Neural progenitor cell (in vitro differentiated cells): Measurements from ENCODE around the gene TMEM217. TPM values are rescaled to one million over a fixed set of nuclear protein-coding genes. Genes with fewer than 3 reads are reported as not detected.

ENCODE experiments used
- DNase-seq: peaks from one replicate; pipeline ENCODE4 v3.0.0-alpha.2; 2016; ENCODE audit warnings: low spot score
- H2AFZ ChIP-seq: fragments of 200-600 bp; sonication (generic); replicated peaks from 2 replicates; pipeline ENCODE4 v1.6.1; 2016; ENCODE audit warnings: antibody characterized with exemption
- H3F3A ChIP-seq: fragments of 200-600 bp; sonication (generic); 2 replicates; pipeline ENCODE4 v1.6.1; 2016; ENCODE audit warnings: antibody characterized with exemption, low read depth
- H3K27ac ChIP-seq: fragments of 200-600 bp; sonication (generic); 2 replicates; pipeline ENCODE4 v1.5.1; 2016; ENCODE audit warnings: mild to moderate bottlenecking
- H3K27me3 ChIP-seq: fragments of 200-600 bp; sonication (generic); 2 replicates; pipeline ENCODE4 v1.6.1; 2016; ENCODE audit warnings: mild to moderate bottlenecking, moderate library complexity
- H3K36me3 ChIP-seq: fragments of 200-600 bp; sonication (generic); 2 replicates; pipeline ENCODE4 v1.5.1; 2016
- H3K4me1 ChIP-seq: fragments of 200-600 bp; sonication (generic); 2 replicates; pipeline ENCODE4 v1.6.1; 2016; ENCODE audit warnings: mixed run types
- H3K4me2 ChIP-seq: fragments of 200-600 bp; sonication (generic); 2 replicates; pipeline ENCODE4 v1.6.1; 2016
- H3K4me3 ChIP-seq: fragments of 200-600 bp; sonication (generic); 2 replicates; pipeline ENCODE4 v1.5.1; 2016
- H3K79me2 ChIP-seq: fragments of 200-600 bp; sonication (generic); 2 replicates; pipeline ENCODE4 v1.6.1; 2016; ENCODE audit warnings: low read depth
- H3K9ac ChIP-seq: fragments of 200-600 bp; sonication (generic); 2 replicates; pipeline ENCODE4 v1.6.1; 2016
- H3K9me3 ChIP-seq: fragments of 200-600 bp; sonication (generic); 2 replicates; pipeline ENCODE4 v1.5.1; 2016; ENCODE audit warnings: low read depth
- H4K20me1 ChIP-seq: fragments of 200-600 bp; sonication (generic); 2 replicates; pipeline ENCODE4 v1.6.1; 2016; ENCODE audit warnings: low read depth
- H3K27ac Mint-ChIP-seq: 3 replicates; pipeline ENCODE4 v1.8.0; 2021; ENCODE audit warnings: mixed read lengths
- H3K27me3 Mint-ChIP-seq: 2 replicates; pipeline ENCODE4 v1.8.0; 2022; ENCODE audit warnings: low read depth, mild to moderate bottlenecking, inconsistent platforms, moderate library complexity, mixed read lengths; ENCODE audit not compliant: insufficient read depth
- H3K36me3 Mint-ChIP-seq: 3 replicates; pipeline ENCODE4 v1.8.0; 2021; ENCODE audit warnings: mixed read lengths
- H3K4me1 Mint-ChIP-seq: 3 replicates; pipeline ENCODE4 v1.8.0; 2021; ENCODE audit warnings: mixed read lengths
- H3K4me3 Mint-ChIP-seq: 3 replicates; pipeline ENCODE4 v1.8.0; 2021; ENCODE audit warnings: mild to moderate bottlenecking, moderate library complexity, mixed read lengths
- H3K9me3 Mint-ChIP-seq: 3 replicates; pipeline ENCODE4 v1.8.0; 2020; ENCODE audit warnings: mixed read lengths
- EZH2 ChIP-seq: fragments of 200-600 bp; sonication (generic); IDR thresholded peaks from 2 replicates; pipeline ENCODE4 v1.6.1; 2017; ENCODE audit warnings: antibody characterized with exemption, mild to moderate bottlenecking, moderate library complexity
- EZH2phosphoT487 ChIP-seq: fragments of 200-600 bp; sonication (generic); IDR thresholded peaks from 2 replicates; pipeline ENCODE4 v1.6.1; 2017; ENCODE audit warnings: antibody characterized with exemption
- total RNA-seq: library from RNA; depleted of rRNA; stranded (reverse); fragments of >200 nt; gene quantifications from 2 replicates; pipeline ENCODE4 v1.2.3, GENCODE V29; 2015; ENCODE audit warnings: low replicate concordance
- TF ChIP-seq, protein P1 (sequence below): fragments of 200-600 bp; sonication (generic); IDR thresholded peaks from 2 replicates; pipeline ENCODE4 v1.5.1; 2017; ENCODE audit warnings: antibody characterized with exemption, mild to moderate bottlenecking

Gene TMEM217
- total RNA-seq, 1 donor from 2014 or later: not detected

DNA sequence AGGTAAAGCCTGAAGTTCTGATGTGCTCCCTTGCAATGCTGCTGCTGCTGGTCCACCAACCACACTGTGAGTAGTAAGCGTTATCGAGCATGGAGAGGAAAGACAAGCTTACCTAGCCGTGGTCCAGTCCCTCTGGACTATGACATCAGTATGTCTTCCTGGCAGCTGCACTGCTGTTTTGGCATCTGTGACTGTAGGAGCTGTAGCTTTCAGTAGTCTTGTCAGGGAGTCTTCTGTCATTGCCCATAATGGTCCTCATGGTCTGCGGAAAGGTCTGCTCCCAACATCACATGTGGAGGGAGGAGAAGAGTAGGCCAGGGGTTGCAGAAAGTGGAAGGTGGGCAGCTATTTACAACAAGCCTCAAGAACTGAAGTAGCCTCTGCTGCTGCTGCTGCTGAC lies 26.8 kb upstream of the TMEM217 start:
- Mint-ChIP-seq H3K4me1 (no peaks in the 10 kb centered on the region), H3K9me3 (no peaks in the 10 kb centered on the region), H3K36me3 (peaks cover 30% of the 10 kb centered on the region), H3K27ac (no peak overlapping the region), H3K4me3 (no peak overlapping the region), H3K27me3 (peaks cover 6% of the 10 kb centered on the region)
- Histone ChIP-seq H3K27ac (no peak overlapping the region), H3K9me3 (no peaks in the 10 kb centered on the region), H3K36me3 (peaks cover 4% of the 10 kb centered on the region), H3K79me2 (no peaks in the 10 kb centered on the region), H2AFZ (no peak overlapping the region), H3K4me3 (no peak overlapping the region), H3K4me2 (no peak overlapping the region), H3K9ac (no peak overlapping the region), H3K27me3 (no peaks in the 10 kb centered on the region), H3F3A (no peaks in the 10 kb centered on the region), H4K20me1 (peaks cover 3% of the 10 kb centered on the region), H3K4me1 (no peaks in the 10 kb centered on the region)
- DNase-seq: no peak
- TF ChIP-seq EZH2 (no peak), EZH2phosphoT487 (no peak)
- TF ChIP-seq, protein P1, sequence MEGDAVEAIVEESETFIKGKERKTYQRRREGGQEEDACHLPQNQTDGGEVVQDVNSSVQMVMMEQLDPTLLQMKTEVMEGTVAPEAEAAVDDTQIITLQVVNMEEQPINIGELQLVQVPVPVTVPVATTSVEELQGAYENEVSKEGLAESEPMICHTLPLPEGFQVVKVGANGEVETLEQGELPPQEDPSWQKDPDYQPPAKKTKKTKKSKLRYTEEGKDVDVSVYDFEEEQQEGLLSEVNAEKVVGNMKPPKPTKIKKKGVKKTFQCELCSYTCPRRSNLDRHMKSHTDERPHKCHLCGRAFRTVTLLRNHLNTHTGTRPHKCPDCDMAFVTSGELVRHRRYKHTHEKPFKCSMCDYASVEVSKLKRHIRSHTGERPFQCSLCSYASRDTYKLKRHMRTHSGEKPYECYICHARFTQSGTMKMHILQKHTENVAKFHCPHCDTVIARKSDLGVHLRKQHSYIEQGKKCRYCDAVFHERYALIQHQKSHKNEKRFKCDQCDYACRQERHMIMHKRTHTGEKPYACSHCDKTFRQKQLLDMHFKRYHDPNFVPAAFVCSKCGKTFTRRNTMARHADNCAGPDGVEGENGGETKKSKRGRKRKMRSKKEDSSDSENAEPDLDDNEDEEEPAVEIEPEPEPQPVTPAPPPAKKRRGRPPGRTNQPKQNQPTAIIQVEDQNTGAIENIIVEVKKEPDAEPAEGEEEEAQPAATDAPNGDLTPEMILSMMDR: no peak

DNA sequence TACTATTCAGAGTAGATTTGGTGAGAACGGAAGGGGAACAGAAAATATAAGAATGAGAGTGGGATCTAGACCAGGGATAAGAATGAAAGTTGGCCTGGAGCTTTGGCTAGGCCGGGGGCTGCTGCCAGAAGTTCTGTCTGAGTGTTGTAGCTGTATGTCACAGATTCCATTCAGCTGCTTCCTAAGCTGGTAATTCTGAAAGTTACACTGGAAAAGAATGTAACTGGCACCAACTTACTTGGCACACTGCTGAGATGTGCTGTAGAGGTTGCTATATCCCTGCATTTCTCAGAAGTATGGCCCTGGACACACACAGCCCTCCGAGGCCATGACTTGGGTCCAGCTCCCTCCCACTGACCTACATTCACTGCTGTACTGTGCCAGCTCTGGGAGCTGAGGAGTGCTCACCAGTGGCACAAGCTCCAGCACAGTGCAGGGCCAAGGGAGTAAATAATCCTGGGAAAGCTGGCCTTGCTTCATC lies 25.8 kb upstream of the TMEM217 start:
- TF ChIP-seq EZH2phosphoT487 (no peak), EZH2 (no peak)
- TF ChIP-seq, protein P1: no peak
- H3K36me3 Mint-ChIP-seq: peaks cover 28% of the 10 kb centered on the region
- no peaks in the 10 kb centered on the region for H3K9me3 Mint-ChIP-seq

DNA sequence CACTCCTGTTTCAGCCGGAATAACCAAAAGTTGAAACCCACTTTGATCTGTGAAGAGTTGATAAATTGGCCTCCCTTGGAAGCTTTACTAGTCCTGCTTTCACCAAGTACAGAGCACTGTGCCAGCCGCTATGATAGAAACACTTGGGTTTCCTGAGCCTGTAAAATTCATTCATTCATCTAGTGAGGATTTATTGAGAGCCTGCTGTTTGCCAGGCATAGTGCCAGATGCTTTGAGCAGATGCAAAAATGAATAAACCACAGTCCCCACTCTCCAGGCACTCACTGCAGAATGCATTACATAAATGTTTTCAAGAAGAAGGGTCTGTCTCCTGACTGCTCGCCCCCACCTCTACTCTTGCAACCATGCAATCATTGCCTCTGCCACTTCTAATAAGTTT lies 25.3 kb upstream of the TMEM217 start:
- no peak for DNase-seq
- H3K36me3 ChIP-seq: peaks cover 4% of the 10 kb centered on the region

More for the DNA sequence above, 25.8 kb upstream of the TMEM217 start:
- Histone ChIP-seq H3F3A (no peaks in the 10 kb centered on the region), H4K20me1 (no peaks in the 10 kb centered on the region), H3K36me3 (peaks cover 4% of the 10 kb centered on the region), H3K9ac (no peak overlapping the region), H3K9me3 (no peaks in the 10 kb centered on the region), H3K27ac (no peak overlapping the region), H3K4me3 (no peak overlapping the region), H3K4me1 (no peaks in the 10 kb centered on the region), H3K79me2 (no peaks in the 10 kb centered on the region), H3K27me3 (no peaks in the 10 kb centered on the region), H3K4me2 (no peak overlapping the region), H2AFZ (no peak overlapping the region)
- Mint-ChIP-seq H3K4me3 (no peak overlapping the region), H3K27ac (no peak overlapping the region), H3K27me3 (peaks cover under 1% of the 10 kb centered on the region), H3K4me1 (no peaks in the 10 kb centered on the region)
- no peak for DNase-seq

More for the DNA sequence above, 25.3 kb upstream of the TMEM217 start:
- Mint-ChIP-seq H3K4me1 (no peaks in the 10 kb centered on the region), H3K27me3 (no peaks in the 10 kb centered on the region), H3K4me3 (no peak overlapping the region), H3K9me3 (no peaks in the 10 kb centered on the region), H3K27ac (no peak overlapping the region), H3K36me3 (peaks cover 28% of the 10 kb centered on the region)
- H3K79me2 ChIP-seq: no peaks in the 10 kb centered on the region
- no peak overlapping the region for H3K4me2 ChIP-seq
- H3F3A ChIP-seq: no peaks in the 10 kb centered on the region
- H2AFZ ChIP-seq: no peak overlapping the region
- no peaks in the 10 kb centered on the region for H4K20me1 ChIP-seq
- H3K4me1 ChIP-seq: no peaks in the 10 kb centered on the region
- no peak for TF ChIP-seq EZH2
- TF ChIP-seq EZH2phosphoT487: no peak
- TF ChIP-seq, protein P1: no peak
- H3K9me3 ChIP-seq: no peaks in the 10 kb centered on the region
- no peak overlapping the region for H3K9ac ChIP-seq
- no peaks in the 10 kb centered on the region for H3K27me3 ChIP-seq
- no peak overlapping the region for H3K4me3 ChIP-seq
- no peak overlapping the region for H3K27ac ChIP-seq
